Tibial nerve (tissue), 4 donors: ENCODE data around the gene CHST5. TPM values are rescaled to one million over a fixed set of nuclear protein-coding genes. Genes with fewer than 3 reads are reported as not detected.

ENCODE experiments used
- DNase-seq, 2 donors: peaks; one replicate each; pipeline ENCODE4 v3.0.0-alpha.2; 2019; ENCODE audit warnings: low spot score in 2 of 2
- H3K27ac ChIP-seq, 4 donors: fragments of 200-600 bp; sonication (generic) in 3 of 4; one replicate each; pipeline ENCODE4 v1.5.1; 2017 to 2019; ENCODE audit warnings: mild to moderate bottlenecking in 1 of 4
- H3K27me3 ChIP-seq, 2 donors: fragments of 200-600 bp; sonication (generic) in 1 of 2; one replicate each; pipeline versions ENCODE4 v1.5.1 to v1.6.0; 2017 to 2019
- H3K36me3 ChIP-seq, 3 donors: fragments of 200-600 bp; sonication (generic); one replicate each; pipeline ENCODE4 v1.5.1; 2018 to 2019
- H3K4me1 ChIP-seq, 4 donors: fragments of 200-600 bp; sonication (generic) in 3 of 4; one replicate each; pipeline ENCODE4 v1.5.1; 2017 to 2019
- H3K4me3 ChIP-seq, 4 donors: fragments of 200-600 bp; sonication (generic) in 3 of 4; one replicate each; pipeline ENCODE4 v1.5.1; 2017 to 2019; ENCODE audit warnings: mild to moderate bottlenecking in 1 of 4, moderate library complexity in 1 of 4
- H3K9me3 ChIP-seq, 4 donors: fragments of 200-600 bp; sonication (generic) in 3 of 4; one replicate each; pipeline ENCODE4 v1.5.1; 2017 to 2019
- EP300 ChIP-seq, 2 donors: sonication (generic); formaldehyde crosslinking; IDR thresholded peaks; one replicate each; pipeline ENCODE4 v1.6.1; 2017; ENCODE audit warnings: antibody characterized with exemption in 2 of 2, mild to moderate bottlenecking in 1 of 2
- POLR2A ChIP-seq, 2 donors: fragments of 450-650 bp; IDR thresholded peaks; one replicate each; pipeline ENCODE4 v1.6.1; 2017; ENCODE audit warnings: antibody characterized with exemption in 2 of 2, mild to moderate bottlenecking in 2 of 2, moderate library complexity in 2 of 2
- WGBS, 2 donors: methylation state at CpG; one replicate each; pipeline ENCODE4 v1.1.5; 2018; 5-methylcytosine and 5-hydroxymethylcytosine counted together
- total RNA-seq, 4 donors: library from RNA; depleted of rRNA; stranded (reverse); fragments of >200 nt; gene quantifications; one replicate each; pipeline ENCODE4 v1.1.0, GENCODE V29; 2016
- TF ChIP-seq, protein P1 (sequence below), 5 experiments: fragments of 200-600 bp in 3 of 5; fragments of 450-650 bp in 2 of 5; sonication (generic) in 3 of 5; IDR thresholded peaks; one replicate each; pipeline ENCODE4 v1.5.1; 2016 to 2019; ENCODE audit warnings: antibody characterized with exemption in 5 of 5, mild to moderate bottlenecking in 3 of 5, moderate library complexity in 2 of 5

Gene CHST5
- total RNA-seq, 4 donors from 2014 or later, result 0.30 TPM; not detected in 3

DNA sequence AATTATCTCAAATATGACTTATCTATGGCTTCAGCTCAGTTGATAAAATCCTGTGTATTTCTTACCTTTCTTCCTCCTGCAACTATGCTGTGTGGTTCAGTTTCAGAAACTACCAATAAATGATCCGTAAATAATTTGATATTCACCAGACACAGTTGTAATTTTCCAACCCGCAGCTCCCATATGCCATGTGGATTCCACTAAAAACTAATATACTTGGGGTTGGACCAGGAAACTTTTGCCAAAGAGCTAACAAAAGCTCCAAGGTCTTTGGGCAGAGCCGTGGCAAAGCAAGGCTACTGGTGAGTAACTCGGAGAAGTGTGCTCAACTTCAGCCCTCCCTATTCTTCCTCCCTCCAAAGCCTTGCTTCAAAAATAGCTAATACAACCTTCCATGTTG lies 38.4 kb downstream of the CHST5 start:
- Histone ChIP-seq H3K4me1 (peaks cover 0 to 25% (median 14%) of the 10 kb centered on the region in 4 donors), H3K27ac (no peak overlapping the region), H3K27me3 (peaks cover 0 to 21% of the 10 kb centered on the region in 2 donors), H3K36me3 (no peaks in the 10 kb centered on the region), H3K9me3 (no peaks in the 10 kb centered on the region), H3K4me3 (no peak overlapping the region)
- TF ChIP-seq, protein P1, sequence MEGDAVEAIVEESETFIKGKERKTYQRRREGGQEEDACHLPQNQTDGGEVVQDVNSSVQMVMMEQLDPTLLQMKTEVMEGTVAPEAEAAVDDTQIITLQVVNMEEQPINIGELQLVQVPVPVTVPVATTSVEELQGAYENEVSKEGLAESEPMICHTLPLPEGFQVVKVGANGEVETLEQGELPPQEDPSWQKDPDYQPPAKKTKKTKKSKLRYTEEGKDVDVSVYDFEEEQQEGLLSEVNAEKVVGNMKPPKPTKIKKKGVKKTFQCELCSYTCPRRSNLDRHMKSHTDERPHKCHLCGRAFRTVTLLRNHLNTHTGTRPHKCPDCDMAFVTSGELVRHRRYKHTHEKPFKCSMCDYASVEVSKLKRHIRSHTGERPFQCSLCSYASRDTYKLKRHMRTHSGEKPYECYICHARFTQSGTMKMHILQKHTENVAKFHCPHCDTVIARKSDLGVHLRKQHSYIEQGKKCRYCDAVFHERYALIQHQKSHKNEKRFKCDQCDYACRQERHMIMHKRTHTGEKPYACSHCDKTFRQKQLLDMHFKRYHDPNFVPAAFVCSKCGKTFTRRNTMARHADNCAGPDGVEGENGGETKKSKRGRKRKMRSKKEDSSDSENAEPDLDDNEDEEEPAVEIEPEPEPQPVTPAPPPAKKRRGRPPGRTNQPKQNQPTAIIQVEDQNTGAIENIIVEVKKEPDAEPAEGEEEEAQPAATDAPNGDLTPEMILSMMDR (IDR thresholded peaks at IDR 0.05), result no peak
- TF ChIP-seq POLR2A (IDR thresholded peaks at IDR 0.05), result no peak
- no peak for TF ChIP-seq EP300 (IDR thresholded peaks at IDR 0.05)
- no peak for DNase-seq
- 57 to 67% methylated on average over 4 of the region's 4 CpGs for WGBS, 2 donors

DNA sequence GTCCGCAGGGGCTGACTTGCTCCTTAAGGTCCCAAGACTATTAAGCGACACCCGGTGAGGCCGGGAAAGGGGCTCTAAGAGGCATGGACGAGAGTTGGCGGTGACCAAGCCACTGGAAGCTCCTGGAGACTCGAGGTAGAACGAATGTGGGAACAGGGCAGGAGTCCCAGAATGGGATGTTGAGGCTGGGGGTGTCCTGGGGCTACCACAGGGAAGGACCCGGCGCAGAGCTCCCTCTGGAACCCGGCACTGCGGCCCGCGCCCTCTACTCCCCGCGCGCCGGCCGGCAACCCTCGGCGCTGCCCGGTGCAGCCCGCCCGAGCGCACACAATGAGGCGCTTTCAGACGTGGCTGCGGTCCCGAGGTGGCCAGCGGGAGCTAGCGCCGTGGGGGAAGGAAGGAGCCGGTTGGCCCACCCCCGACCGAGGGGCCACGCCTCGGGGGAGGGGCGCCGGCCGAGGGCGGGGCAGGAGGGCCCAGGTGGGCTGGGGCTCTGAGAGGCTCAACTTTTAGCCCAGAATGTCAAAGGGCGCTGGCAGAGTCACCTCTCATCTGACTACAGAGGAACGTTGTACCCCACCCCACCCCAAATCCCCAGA lies 40.7 kb downstream of the CHST5 start, which contains the start of gene CHST6:
Gene CHST6, minus strand, starts transcription at position 366 of the 599 bp plus-strand sequence. CDS start 15,613 bp downstream, outside the sequence.
- H3K36me3 ChIP-seq, result no peaks in the 10 kb centered on the region
- peak within 1 kb of the TSS; percentile 24 to 47 (median 39) for H3K4me3 ChIP-seq
- 0 to 3% methylated on average over 6 to 38 of the region's 43 CpGs for WGBS, 2 donors
- no peak for TF ChIP-seq EP300 (IDR thresholded peaks at IDR 0.05)
- TF ChIP-seq, protein P1 (IDR thresholded peaks at IDR 0.05), result no peak
- peak in 1 of 2 donors; percentile 13 for TF ChIP-seq POLR2A (IDR thresholded peaks at IDR 0.05)
- no peak within 1 kb of the TSS for H3K27ac ChIP-seq
- DNase-seq, result no peak
- peaks cover 0 to 21% (median 14%) of the 10 kb centered on the region in 4 donors for H3K4me1 ChIP-seq
- no peaks in the 10 kb centered on the region for H3K9me3 ChIP-seq
- H3K27me3 ChIP-seq, result peaks cover 0 to 21% of the 10 kb centered on the region in 2 donors

DNA sequence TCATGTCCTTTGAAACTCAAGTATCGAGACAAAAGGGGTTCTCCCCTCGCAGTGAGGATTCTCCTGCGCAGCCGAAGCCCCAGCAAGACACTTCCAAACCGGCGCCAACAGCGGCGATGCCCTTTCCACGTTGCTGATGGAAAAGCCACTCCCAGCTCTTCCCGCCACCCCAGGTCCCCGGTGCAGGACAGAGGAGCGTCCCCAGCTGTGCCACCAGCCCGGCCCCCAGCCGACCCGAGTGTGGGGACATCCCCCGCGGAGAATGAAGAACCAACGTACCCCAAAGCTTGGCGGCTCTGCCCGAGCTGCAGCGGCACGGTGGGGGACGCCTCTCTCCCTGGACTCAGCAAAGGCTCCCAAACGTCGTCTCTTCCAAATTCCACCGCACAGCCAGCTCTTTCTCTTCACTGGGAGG lies 41.2 kb downstream of the CHST5 start:
- Histone ChIP-seq H3K9me3 (no peaks in the 10 kb centered on the region), H3K36me3 (no peaks in the 10 kb centered on the region), H3K4me3 (peak overlapping the region; percentile 24 to 47 (median 39)), H3K4me1 (peaks cover 0 to 21% (median 14%) of the 10 kb centered on the region in 4 donors), H3K27me3 (peaks cover 0 to 21% of the 10 kb centered on the region in 2 donors), H3K27ac (no peak overlapping the region)
- TF ChIP-seq, protein P1 (IDR thresholded peaks at IDR 0.05), result no peak
- TF ChIP-seq POLR2A (IDR thresholded peaks at IDR 0.05) (no peak), EP300 (IDR thresholded peaks at IDR 0.05) (no peak)
- no peak for DNase-seq
- 3 to 15% methylated on average over 14 to 25 of the region's 26 CpGs for WGBS, 2 donors

DNA sequence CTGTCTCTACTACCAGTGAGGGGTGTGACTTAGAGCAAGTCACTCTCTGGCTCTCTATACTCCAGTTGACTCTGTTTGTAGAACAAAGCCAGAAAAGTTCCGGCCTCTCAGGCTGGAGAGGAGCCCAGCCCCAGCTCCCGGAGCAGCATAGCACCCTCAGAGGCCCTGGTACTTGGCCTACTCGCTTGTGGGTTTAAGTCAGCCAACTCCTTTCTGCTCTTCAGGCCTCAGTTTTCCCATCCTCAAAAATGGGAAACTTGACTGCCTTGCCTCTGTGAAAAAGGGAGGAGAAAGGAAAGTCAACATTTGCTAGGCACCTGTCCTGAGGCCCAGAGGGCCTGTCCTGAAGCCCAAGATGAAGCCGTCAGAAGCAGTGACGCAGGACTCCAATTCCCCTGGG lies 41.7 kb downstream of the CHST5 start:
- 50 to 70% methylated on average over 4 to 5 of the region's 5 CpGs for WGBS, 2 donors
- H3K27ac ChIP-seq, result no peak overlapping the region
- H3K4me3 ChIP-seq, result peak overlapping the region in 2 of 4 donors; percentile 38 to 47

DNA sequence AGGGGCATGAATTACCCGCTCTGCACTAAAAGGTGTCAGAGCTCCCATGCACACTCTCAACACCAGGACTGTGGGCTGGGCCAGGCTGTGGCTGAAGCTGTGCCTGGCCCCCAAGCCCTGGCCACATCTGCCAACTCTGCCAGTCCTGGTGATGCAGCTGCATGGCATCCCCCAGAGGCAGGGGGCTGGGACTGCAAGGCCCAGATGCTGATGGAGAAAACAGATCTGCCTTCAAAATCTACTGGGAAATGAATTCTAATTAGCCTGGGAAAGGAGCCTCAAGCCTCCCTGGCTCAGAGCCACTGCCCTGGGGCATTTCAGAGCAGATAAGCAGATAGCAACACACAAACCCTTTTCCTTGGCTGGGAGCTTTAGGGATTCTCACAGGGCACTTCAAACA lies 44.0 kb downstream of the CHST5 start:
- Histone ChIP-seq H3K27me3 (peaks cover 0 to 21% of the 10 kb centered on the region in 2 donors), H3K4me1 (peaks cover 0 to 16% (median 11%) of the 10 kb centered on the region in 4 donors), H3K4me3 (no peak overlapping the region), H3K9me3 (no peaks in the 10 kb centered on the region), H3K36me3 (no peaks in the 10 kb centered on the region), H3K27ac (no peak overlapping the region)
- DNase-seq, result no peak
- TF ChIP-seq EP300 (IDR thresholded peaks at IDR 0.05) (no peak), POLR2A (IDR thresholded peaks at IDR 0.05) (no peak)
- TF ChIP-seq, protein P1 (IDR thresholded peaks at IDR 0.05), result no peak
- 90 to 100% methylated on average over 1 of the region's 1 CpG for WGBS, 2 donors

More for the DNA sequence above, 41.7 kb downstream of the CHST5 start:
- Histone ChIP-seq H3K9me3 (no peaks in the 10 kb centered on the region), H3K36me3 (no peaks in the 10 kb centered on the region), H3K27me3 (peaks cover 0 to 21% of the 10 kb centered on the region in 2 donors), H3K4me1 (peaks cover 0 to 21% (median 14%) of the 10 kb centered on the region in 4 donors)
- TF ChIP-seq POLR2A (IDR thresholded peaks at IDR 0.05) (no peak), EP300 (IDR thresholded peaks at IDR 0.05) (no peak)
- TF ChIP-seq, protein P1 (IDR thresholded peaks at IDR 0.05), result no peak
- DNase-seq, result no peak
